Karpas-422 (cell line): ENCODE results near the gene ARMC9. TPM values are rescaled to one million over a fixed set of nuclear protein-coding genes. Genes with fewer than 3 reads are reported as not detected.

ENCODE experiments used
- DNase-seq: peaks from one replicate; pipeline ENCODE4 v3.0.0-alpha.2; 2015
- H2AFZ ChIP-seq: fragments of 200-600 bp; sonication (generic); 2 replicates; pipeline ENCODE4 v1.6.1; 2014; ENCODE audit warnings: antibody characterized with exemption, low read length, mixed read lengths
- H3K27ac ChIP-seq: fragments of 200-600 bp; sonication (generic); 2 replicates; pipeline ENCODE4 v1.5.1; 2014; ENCODE audit warnings: mild to moderate bottlenecking, low read length, moderate library complexity
- H3K27me3 ChIP-seq: fragments of 200-600 bp; sonication (generic); 2 replicates; pipeline ENCODE4 v1.6.1; 2014; ENCODE audit warnings: low read length, mixed read lengths
- H3K36me3 ChIP-seq: fragments of 200-600 bp; sonication (generic); 2 replicates; pipeline ENCODE4 v1.6.1; 2014; ENCODE audit warnings: low read length, mixed read lengths; ENCODE audit not compliant: insufficient read depth
- H3K4me1 ChIP-seq: fragments of 200-600 bp; sonication (generic); 2 replicates; pipeline ENCODE4 v1.6.1; 2014; ENCODE audit warnings: mild to moderate bottlenecking, low read length, mixed read lengths
- H3K4me2 ChIP-seq: fragments of 200-600 bp; sonication (generic); 2 replicates; pipeline ENCODE4 v1.6.1; 2014; ENCODE audit warnings: low read length, low read depth, mild to moderate bottlenecking; ENCODE audit not compliant: poor library complexity, severe bottlenecking
- H3K4me3 ChIP-seq: fragments of 200-600 bp; sonication (generic); 2 replicates; pipeline ENCODE4 v1.5.1; 2014; ENCODE audit warnings: mild to moderate bottlenecking, antibody characterized with exemption, low read length, mixed read lengths
- H3K79me2 ChIP-seq: fragments of 200-600 bp; sonication (generic); 2 replicates; pipeline ENCODE4 v1.6.1; 2014; ENCODE audit warnings: mild to moderate bottlenecking, low read length, mixed read lengths
- H3K9ac ChIP-seq: fragments of 200-600 bp; sonication (generic); 2 replicates; pipeline ENCODE4 v1.6.0; 2014; ENCODE audit warnings: low read length
- H3K9me2 ChIP-seq: fragments of 200-600 bp; sonication (generic), shearing (Covaris generic); replicated peaks from 2 replicates; pipeline ENCODE4 v1.6.0; 2014; ENCODE audit warnings: mild to moderate bottlenecking, low read length, moderate library complexity; ENCODE audit not compliant: insufficient read depth
- H3K9me3 ChIP-seq: fragments of 300-700, 200-600 bp; sonication (generic); 2 replicates; pipeline ENCODE4 v1.6.1; 2014; ENCODE audit warnings: low read length, mixed read lengths
- H4K20me1 ChIP-seq: fragments of 200-600 bp; sonication (generic); 2 replicates; pipeline ENCODE4 v1.6.1; 2014; ENCODE audit warnings: mild to moderate bottlenecking, antibody characterized with exemption, low read length, low read depth; ENCODE audit not compliant: insufficient read depth
- total RNA-seq: library from RNA; depleted of rRNA; stranded (reverse); fragments of >200 nt; shearing (Covaris generic); gene quantifications from 2 replicates; pipeline ENCODE4 v1.2.3, GENCODE V29; 2014; ENCODE audit warnings: low replicate concordance

ARMC9 gene
- total RNA-seq, 1 experiment from 2014 or later: 7.7 TPM

- H3K79me2 ChIP-seq: no peaks in the 10 kb centered on the region
- no peak overlapping the region for H3K27ac ChIP-seq
- no peaks in the 10 kb centered on the region for H3K36me3 ChIP-seq
- no peak overlapping the region for H3K4me2 ChIP-seq
- no peaks in the 10 kb centered on the region for H3K9me2 ChIP-seq
- H4K20me1 ChIP-seq: no peaks in the 10 kb centered on the region
- peaks cover 11% of the 10 kb centered on the region; the same call in 1 of the 2 replicates for H3K9me3 ChIP-seq
- no peaks in the 10 kb centered on the region; the same call in 1 of the 2 replicates for H3K27me3 ChIP-seq
- H3K9ac ChIP-seq: no peak overlapping the region
- H3K4me1 ChIP-seq: peaks cover 14% of the 10 kb centered on the region
- H3K4me3 ChIP-seq: no peak overlapping the region
- no peak overlapping the region for H2AFZ ChIP-seq
- DNase-seq: no peak
Measured at GRCh38 chr2:231413456-231413855, 215.0 kb downstream of the ARMC9 start.

GRCh38 chr2:231413921-231414476, 215.6 kb downstream of the ARMC9 start:
- Histone ChIP-seq H3K79me2 (no peaks in the 10 kb centered on the region), H3K9me2 (no peaks in the 10 kb centered on the region), H3K4me3 (no peak overlapping the region), H3K9me3 (peaks cover 11% of the 10 kb centered on the region; the same call in 1 of the 2 replicates), H3K36me3 (no peaks in the 10 kb centered on the region), H3K4me2 (no peak overlapping the region), H3K4me1 (peaks cover 14% of the 10 kb centered on the region), H3K9ac (no peak overlapping the region), H4K20me1 (no peaks in the 10 kb centered on the region), H2AFZ (no peak overlapping the region), H3K27me3 (no peaks in the 10 kb centered on the region; the same call in 1 of the 2 replicates), H3K27ac (no peak overlapping the region)
- DNase-seq: no peak

DNA sequence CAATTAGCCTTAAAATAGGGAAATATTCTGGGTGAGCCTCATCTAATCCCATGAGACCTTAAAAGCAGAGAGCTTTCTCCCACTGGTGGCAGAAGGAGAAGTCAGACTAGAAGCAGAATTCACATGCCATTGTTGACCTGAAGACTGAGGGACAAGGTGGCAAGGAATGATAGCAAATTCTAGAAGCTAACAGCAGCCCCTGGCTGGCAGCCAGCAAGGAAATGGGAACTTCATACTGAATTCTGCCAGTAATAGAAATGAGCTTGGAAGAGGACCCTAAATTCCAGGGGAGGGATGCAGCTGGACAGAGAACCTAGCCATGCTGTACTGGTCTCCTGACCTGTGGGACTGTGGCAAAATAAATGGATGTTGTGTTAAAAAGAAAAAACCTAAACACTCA, 216.6 kb downstream of the ARMC9 start:
- Histone ChIP-seq H3K9me2 (no peaks in the 10 kb centered on the region), H3K27me3 (no peaks in the 10 kb centered on the region; the same call in 1 of the 2 replicates), H3K9ac (no peak overlapping the region), H4K20me1 (no peaks in the 10 kb centered on the region), H3K36me3 (no peaks in the 10 kb centered on the region), H3K9me3 (peaks cover 10% of the 10 kb centered on the region; the same call in 1 of the 2 replicates), H3K79me2 (no peaks in the 10 kb centered on the region), H3K4me3 (no peak overlapping the region), H3K4me1 (peaks cover 14% of the 10 kb centered on the region), H3K4me2 (no peak overlapping the region), H3K27ac (no peak overlapping the region), H2AFZ (no peak overlapping the region)
- DNase-seq: peak; percentile 50

DNA sequence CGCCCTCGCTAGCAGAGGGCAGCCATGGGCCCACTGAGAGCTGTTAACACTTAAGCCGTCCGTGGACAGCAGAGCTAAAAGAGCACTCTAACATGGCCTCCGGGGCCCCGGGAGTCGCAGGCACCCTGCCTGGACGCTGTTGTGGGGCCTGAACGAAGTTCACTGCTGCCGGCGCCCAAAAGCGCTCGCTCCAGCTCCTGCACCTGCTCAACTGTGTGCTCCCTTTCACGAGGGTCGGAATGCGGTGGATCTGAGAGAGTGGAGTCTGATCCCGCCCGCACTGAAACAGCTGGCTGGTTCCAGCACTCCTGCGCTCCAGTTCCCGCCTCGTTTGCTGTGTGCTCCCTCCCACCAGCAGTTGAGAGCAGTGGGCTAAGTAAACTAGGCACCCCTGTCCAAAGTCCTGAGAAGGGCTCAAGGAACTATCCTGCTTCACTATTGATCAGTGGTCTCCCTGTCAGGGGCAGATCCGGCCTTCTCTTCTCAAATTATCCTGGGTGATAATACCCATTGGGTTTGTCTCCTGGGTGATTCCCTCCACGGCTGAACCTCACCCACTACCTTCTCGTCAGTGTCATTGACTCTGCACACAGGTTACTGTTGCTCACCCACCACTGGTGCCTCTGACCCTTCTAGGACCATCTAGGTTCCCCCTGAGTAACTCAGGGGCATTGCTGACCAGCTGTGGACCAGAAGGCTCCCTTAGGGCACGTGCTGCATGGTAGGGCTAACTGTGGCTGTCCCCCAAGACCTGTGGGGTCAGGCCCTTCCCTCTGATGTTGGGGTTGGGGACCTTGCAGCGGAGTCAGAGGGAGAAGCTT, 220.6 kb downstream of the ARMC9 start:
- Histone ChIP-seq H3K4me1 (peaks cover 10% of the 10 kb centered on the region), H3K4me2 (no peak overlapping the region), H2AFZ (no peak overlapping the region), H3K27ac (no peak overlapping the region), H3K36me3 (no peaks in the 10 kb centered on the region), H3K9ac (no peak overlapping the region), H3K9me3 (no peaks in the 10 kb centered on the region), H3K9me2 (no peaks in the 10 kb centered on the region), H3K4me3 (no peak overlapping the region), H3K79me2 (no peaks in the 10 kb centered on the region), H3K27me3 (no peaks in the 10 kb centered on the region), H4K20me1 (no peaks in the 10 kb centered on the region)
- no peak for DNase-seq

DNA sequence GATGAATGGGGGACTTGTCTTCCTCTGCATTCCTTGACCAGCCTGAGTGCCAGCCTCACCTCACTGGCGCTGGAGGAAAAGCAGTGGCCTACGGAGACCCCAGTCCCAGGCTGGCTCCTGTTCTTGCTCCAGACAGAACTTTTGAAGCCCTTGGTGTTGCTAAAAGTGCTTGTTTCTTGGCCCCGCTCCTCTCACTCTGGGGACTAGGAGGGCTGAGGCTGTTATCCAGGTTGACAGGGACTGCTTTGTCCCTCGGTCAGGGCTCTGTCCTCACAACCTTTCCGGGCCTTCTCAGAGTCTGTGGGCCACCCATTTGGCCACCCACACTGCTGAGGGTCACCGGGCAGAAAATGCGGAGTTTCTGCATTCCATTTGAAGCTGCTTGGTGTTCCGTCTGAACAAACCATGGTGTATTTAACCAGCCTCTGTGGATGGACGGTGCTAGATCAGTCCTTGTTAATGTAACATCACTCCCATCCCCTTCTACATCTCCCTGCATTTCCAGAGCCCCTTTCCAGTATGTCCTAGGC, 222.7 kb downstream of the ARMC9 start:
- no peak overlapping the region for H3K9ac ChIP-seq

GRCh38 chr2:231422056-231422455, 223.6 kb downstream of the ARMC9 start:
- DNase-seq: no peak
- no peak overlapping the region for H3K4me2 ChIP-seq
- no peaks in the 10 kb centered on the region for H4K20me1 ChIP-seq
- no peak overlapping the region for H3K9ac ChIP-seq
- H3K36me3 ChIP-seq: no peaks in the 10 kb centered on the region
- no peak overlapping the region for H2AFZ ChIP-seq
- no peak overlapping the region for H3K4me3 ChIP-seq
- H3K4me1 ChIP-seq: no peaks in the 10 kb centered on the region
- H3K9me3 ChIP-seq: no peaks in the 10 kb centered on the region
- no peaks in the 10 kb centered on the region for H3K9me2 ChIP-seq
- no peaks in the 10 kb centered on the region for H3K79me2 ChIP-seq
- no peak overlapping the region for H3K27ac ChIP-seq
- no peaks in the 10 kb centered on the region for H3K27me3 ChIP-seq

More for the DNA sequence above, 222.7 kb downstream of the ARMC9 start:
- H3K4me2 ChIP-seq: no peak overlapping the region
- H3K4me1 ChIP-seq: no peaks in the 10 kb centered on the region
- H3K27ac ChIP-seq: no peak overlapping the region
- H3K9me2 ChIP-seq: no peaks in the 10 kb centered on the region
- H3K36me3 ChIP-seq: no peaks in the 10 kb centered on the region
- H2AFZ ChIP-seq: no peak overlapping the region
- no peaks in the 10 kb centered on the region for H3K79me2 ChIP-seq
- no peak for DNase-seq
- no peaks in the 10 kb centered on the region for H4K20me1 ChIP-seq
- H3K4me3 ChIP-seq: no peak overlapping the region
- no peaks in the 10 kb centered on the region for H3K9me3 ChIP-seq
- H3K27me3 ChIP-seq: no peaks in the 10 kb centered on the region

- Histone ChIP-seq H3K9ac (no peak overlapping the region), H3K9me3 (no peaks in the 10 kb centered on the region), H3K36me3 (no peaks in the 10 kb centered on the region), H3K4me3 (no peak overlapping the region), H3K27ac (no peak overlapping the region), H4K20me1 (no peaks in the 10 kb centered on the region), H3K4me1 (no peaks in the 10 kb centered on the region), H3K4me2 (no peak overlapping the region), H3K79me2 (no peaks in the 10 kb centered on the region), H3K27me3 (no peaks in the 10 kb centered on the region), H2AFZ (no peak overlapping the region), H3K9me2 (no peaks in the 10 kb centered on the region)
- DNase-seq: no peak
Measured at GRCh38 chr2:231423176-231423575, 224.7 kb downstream of the ARMC9 start.
